A549 (cell line): ENCODE measurements around the gene SURF1. TPM values are rescaled to one million over a fixed set of nuclear protein-coding genes. Genes with fewer than 3 reads are reported as not detected.

Experiments used
- ATAC-seq, 2 experiments: fragments of 200-7000 bp in 1 of 2; fragments of >200 bp in 1 of 2; cut with Nextera tagmentation in 1 of 2; cut with Tn5 transposase in 1 of 2; 3 replicates each; pipeline versions ENCODE4 v1.8.0 to v1.9.1; 2018 to 2020; ENCODE audit warnings: mild to moderate bottlenecking in 1 of 2, moderate library complexity in 1 of 2
- CTCF ChIA-PET: fragments of 300-600 bp; sonication (Branson Sonifier 250); formaldehyde crosslinking; extraction: SDS; loops from one replicate; lab custom pipeline; 2021; ENCODE audit warnings: antibody characterized with exemption, inconsistent platforms; lab: Yijun Ruan, JAX
- POLR2A ChIA-PET: fragments of 350-600 bp; formaldehyde crosslinking; extraction: SDS; loops from one replicate; lab custom pipeline; 2021; ENCODE audit warnings: antibody characterized with exemption, inconsistent platforms; lab: Yijun Ruan, JAX
- DNase-seq, 2 experiments: peaks; one replicate each; pipeline versions ENCODE4 v3.0.0 to v3.0.0-alpha.2; 2011 to 2016; ENCODE audit warnings: low read depth in 1 of 2, low spot score in 1 of 2
- FAIRE-seq: peaks from 2 replicates; lab custom pipeline; 2011; peaks lifted over from hg19 to GRCh38; lab: Jason Lieb, UNC
- H3K27ac ChIP-seq, 2 experiments: fragments of >200 bp; sonication (Bioruptor Twin); formaldehyde crosslinking; 3 replicates each; pipeline ENCODE4 v1.5.1; 2016 to 2017
- H3K4me1 ChIP-seq: fragments of >200 bp; sonication (Bioruptor Twin); formaldehyde crosslinking; 3 replicates; pipeline ENCODE4 v1.6.1; 2016
- H3K4me2 ChIP-seq: fragments of >200 bp; sonication (Bioruptor Twin); formaldehyde crosslinking; 3 replicates; pipeline ENCODE4 v1.6.1; 2016
- H3K4me3 ChIP-seq: fragments of >200 bp; sonication (Bioruptor Twin); formaldehyde crosslinking; 3 replicates; pipeline ENCODE4 v1.5.1; 2016
- H3K9me3 ChIP-seq: fragments of >200 bp; sonication (Bioruptor Twin); formaldehyde crosslinking; 3 replicates; pipeline ENCODE4 v1.6.1; 2016
- BHLHE40 ChIP-seq: IDR thresholded peaks from 2 replicates; pipeline ENCODE4 v1.6.1; 2012; ENCODE audit warnings: low read depth, low read length, inconsistent platforms
- CBX2 ChIP-seq: fragments of 200-600 bp; sonication (generic); IDR thresholded peaks from 2 replicates; pipeline ENCODE4 v1.6.1; 2016; ENCODE audit warnings: low read depth, mild to moderate bottlenecking, borderline replicate concordance
- EP300 ChIP-seq, 2 experiments: fragments of >200 bp; sonication (Bioruptor Twin); formaldehyde crosslinking; IDR thresholded peaks; 2 replicates in 1 of 2; 3 replicates in 1 of 2; pipeline ENCODE4 v1.6.1; 2016 to 2017
- FOSL2 ChIP-seq, 2 experiments: fragments of 450-650 bp in 1 of 2; fragments of >200 bp in 1 of 2; sonication (Bioruptor Twin) in 1 of 2; formaldehyde crosslinking; IDR thresholded peaks; 2 replicates each; pipeline versions ENCODE4 v1.5.0 to v1.6.1; 2016 to 2020; ENCODE audit warnings: mild to moderate bottlenecking in 1 of 2, moderate library complexity in 1 of 2
- GATA3 ChIP-seq: IDR thresholded peaks from 2 replicates; pipeline ENCODE4 v1.6.1; 2012; ENCODE audit warnings: borderline replicate concordance
- HDAC2 ChIP-seq: fragments of 200-600 bp; sonication (generic); IDR thresholded peaks from 2 replicates; pipeline ENCODE4 v1.6.1; 2016
- HOXA7 ChIP-seq: fragments of 250-450 bp; sonication (Bioruptor Pico); IDR thresholded peaks from 2 replicates; pipeline ENCODE4 v1.5.0; 2020; ENCODE audit warnings: mild to moderate bottlenecking, moderate library complexity
- JUN ChIP-seq, 2 experiments: fragments of >200 bp; sonication (Bioruptor Twin); formaldehyde crosslinking; IDR thresholded peaks; 2 replicates in 1 of 2; 3 replicates in 1 of 2; pipeline ENCODE4 v1.6.1; 2016 to 2017
- KDM1A ChIP-seq: fragments of 200-600 bp; sonication (generic); IDR thresholded peaks from 2 replicates; pipeline ENCODE4 v1.6.1; 2016; ENCODE audit warnings: low read depth, mild to moderate bottlenecking
- KDM5A ChIP-seq: fragments of 200-600 bp; sonication (generic); IDR thresholded peaks from 2 replicates; pipeline ENCODE4 v1.6.1; 2016; ENCODE audit warnings: antibody characterized with exemption, mild to moderate bottlenecking
- PHF8 ChIP-seq: fragments of 200-600 bp; sonication (generic); IDR thresholded peaks from 2 replicates; pipeline ENCODE4 v1.6.1; 2016; ENCODE audit warnings: low read depth, mild to moderate bottlenecking, antibody characterized with exemption, moderate library complexity, borderline replicate concordance
- SREBF2 ChIP-seq: fragments of 450-650 bp; IDR thresholded peaks from 2 replicates; pipeline ENCODE4 v1.6.1; 2014; ENCODE audit warnings: mild to moderate bottlenecking, moderate library complexity
- TFCP2L1 ChIP-seq: fragments of 250-450 bp; sonication (Bioruptor Pico); IDR thresholded peaks from 2 replicates; pipeline ENCODE4 v1.5.0; 2021; ENCODE audit warnings: mild to moderate bottlenecking
- TP53 ChIP-seq: fragments of 250-450 bp; sonication (Bioruptor Pico); IDR thresholded peaks from 2 replicates; pipeline ENCODE4 v1.5.0; 2021; ENCODE audit warnings: mild to moderate bottlenecking, moderate library complexity
- ZNF302 ChIP-seq: fragments of 250-450 bp; sonication (Bioruptor Pico); IDR thresholded peaks from 2 replicates; pipeline ENCODE4 v1.9.0; 2021; ENCODE audit warnings: inconsistent platforms, mild to moderate bottlenecking, moderate library complexity
- WGBS: methylation state at CpG from one replicate; pipeline ENCODE4 v1.1.6; 2017; ENCODE audit errors: missing lambda C conversion rate; 5-methylcytosine and 5-hydroxymethylcytosine counted together
- polyA plus RNA-seq, 4 experiments: library from polyadenylated mRNA; depleted of rRNA in 3 of 4; stranded (reverse); fragments of >200 nt; fragmentation: RNase III in 1 of 4; extraction: RNeasy Plus Mini Kit Qiagen cat#74134 plus additional on column Dnase treatment in 1 of 4; gene quantifications; 2 replicates in 3 of 4; 3 replicates in 1 of 4; pipeline ENCODE4 v1.2.3, GENCODE V29; 2011 to 2017
- TF ChIP-seq, protein P1 (sequence below): fragments of >200 bp; sonication (Bioruptor Twin); formaldehyde crosslinking; IDR thresholded peaks from 3 replicates; pipeline ENCODE4 v1.5.1; 2016
- TF ChIP-seq, protein P2 (sequence below): fragments of 250-450 bp; sonication (Bioruptor Pico); IDR thresholded peaks from 2 replicates; pipeline ENCODE4 v1.5.0; 2020; ENCODE audit warnings: low read depth, mild to moderate bottlenecking, moderate library complexity
- TF ChIP-seq, protein P3 (sequence below): IDR thresholded peaks from 2 replicates; pipeline ENCODE4 v1.6.1; 2012
- TF ChIP-seq, protein P4 (sequence below): fragments of 450-650 bp; IDR thresholded peaks from 2 replicates; pipeline ENCODE4 v1.6.1; 2014; ENCODE audit warnings: antibody characterized with exemption
- TF ChIP-seq, protein P5 (sequence below): IDR thresholded peaks from 2 replicates; pipeline ENCODE4 v1.6.1; 2012
- TF ChIP-seq, protein P6 (sequence below): IDR thresholded peaks from 2 replicates; pipeline ENCODE4 v1.6.1; 2012; ENCODE audit warnings: low read depth, borderline replicate concordance

Gene SURF1
- polyA plus RNA-seq, 2 of the 4 experiments (the other 2 are of a cell fraction) = 28.6 to 47.5 TPM

DNA sequence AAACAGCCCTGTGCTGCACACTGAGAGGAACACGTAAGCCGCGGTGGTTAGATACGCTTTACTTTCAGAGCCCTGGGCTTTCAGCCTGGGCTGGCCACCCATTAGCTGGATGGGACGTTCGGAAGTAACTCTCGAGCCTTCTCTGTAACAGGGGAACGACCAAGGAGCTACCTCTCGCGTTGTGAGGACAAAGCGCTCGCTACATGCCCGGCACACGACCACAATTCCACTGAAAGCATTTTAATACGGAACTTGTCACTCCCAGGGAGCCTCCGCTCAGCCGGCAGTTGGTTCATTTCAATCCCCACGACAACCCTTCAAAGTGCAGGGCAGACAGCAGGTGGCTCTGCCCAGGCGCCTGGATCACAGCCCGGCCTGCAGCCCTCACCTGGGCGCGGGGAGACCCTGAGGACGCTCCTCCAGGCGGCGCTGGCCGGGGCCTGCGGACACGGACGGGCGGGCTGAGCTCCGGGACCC, 368 bp downstream of the SURF1 start:
- WGBS = 2% methylated on average over 18 of the region's 31 CpGs
- peaks cover 14% of the 10 kb centered on the region; the same call in 1 of the 3 replicates for H3K4me1 ChIP-seq
- ChIA-PET CTCF (interaction anchor here (0.6 to 7.5 kb wide), 7 partner anchors 14 to 248 kb away, joined by 3 to 59 read pairs (median 3); no protein-coding TSS in a partner anchor), POLR2A (interaction anchor here (0.6 to 2.0 kb wide), 6 partner anchors 8 to 326 kb away, joined by 3 to 27 read pairs (median 4); partner anchors contain the start of genes MED22, RPL7A and STKLD1)
- DNase-seq (no peak), ATAC-seq (peak; percentile 18 to 28), FAIRE-seq (no peak)
- H3K27ac ChIP-seq = peak overlapping the region; percentile 82 to 94
- TF ChIP-seq CBX2 = no peak
- TF ChIP-seq, protein P1, sequence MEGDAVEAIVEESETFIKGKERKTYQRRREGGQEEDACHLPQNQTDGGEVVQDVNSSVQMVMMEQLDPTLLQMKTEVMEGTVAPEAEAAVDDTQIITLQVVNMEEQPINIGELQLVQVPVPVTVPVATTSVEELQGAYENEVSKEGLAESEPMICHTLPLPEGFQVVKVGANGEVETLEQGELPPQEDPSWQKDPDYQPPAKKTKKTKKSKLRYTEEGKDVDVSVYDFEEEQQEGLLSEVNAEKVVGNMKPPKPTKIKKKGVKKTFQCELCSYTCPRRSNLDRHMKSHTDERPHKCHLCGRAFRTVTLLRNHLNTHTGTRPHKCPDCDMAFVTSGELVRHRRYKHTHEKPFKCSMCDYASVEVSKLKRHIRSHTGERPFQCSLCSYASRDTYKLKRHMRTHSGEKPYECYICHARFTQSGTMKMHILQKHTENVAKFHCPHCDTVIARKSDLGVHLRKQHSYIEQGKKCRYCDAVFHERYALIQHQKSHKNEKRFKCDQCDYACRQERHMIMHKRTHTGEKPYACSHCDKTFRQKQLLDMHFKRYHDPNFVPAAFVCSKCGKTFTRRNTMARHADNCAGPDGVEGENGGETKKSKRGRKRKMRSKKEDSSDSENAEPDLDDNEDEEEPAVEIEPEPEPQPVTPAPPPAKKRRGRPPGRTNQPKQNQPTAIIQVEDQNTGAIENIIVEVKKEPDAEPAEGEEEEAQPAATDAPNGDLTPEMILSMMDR = 0 out of 3 replicates have a peak, but pooled peaks have one; percentile 6
- TF ChIP-seq, protein P2, sequence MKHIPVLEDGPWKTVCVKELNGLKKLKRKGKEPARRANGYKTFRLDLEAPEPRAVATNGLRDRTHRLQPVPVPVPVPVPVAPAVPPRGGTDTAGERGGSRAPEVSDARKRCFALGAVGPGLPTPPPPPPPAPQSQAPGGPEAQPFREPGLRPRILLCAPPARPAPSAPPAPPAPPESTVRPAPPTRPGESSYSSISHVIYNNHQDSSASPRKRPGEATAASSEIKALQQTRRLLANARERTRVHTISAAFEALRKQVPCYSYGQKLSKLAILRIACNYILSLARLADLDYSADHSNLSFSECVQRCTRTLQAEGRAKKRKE = no peak
- TF ChIP-seq GATA3 = no peak
- peak; percentile 67 for TF ChIP-seq KDM5A
- no peak for TF ChIP-seq EP300 (IDR thresholded peaks at IDR 0.05)
- peak; percentile 35; the same call in 1 of the 2 replicates for TF ChIP-seq PHF8
- no peak for TF ChIP-seq SREBF2
- no peak for TF ChIP-seq TFCP2L1
- peak overlapping the region; percentile 91 for H3K4me2 ChIP-seq
- no peaks in the 10 kb centered on the region for H3K9me3 ChIP-seq
- peak overlapping the region; percentile 64 for H3K4me3 ChIP-seq

DNA sequence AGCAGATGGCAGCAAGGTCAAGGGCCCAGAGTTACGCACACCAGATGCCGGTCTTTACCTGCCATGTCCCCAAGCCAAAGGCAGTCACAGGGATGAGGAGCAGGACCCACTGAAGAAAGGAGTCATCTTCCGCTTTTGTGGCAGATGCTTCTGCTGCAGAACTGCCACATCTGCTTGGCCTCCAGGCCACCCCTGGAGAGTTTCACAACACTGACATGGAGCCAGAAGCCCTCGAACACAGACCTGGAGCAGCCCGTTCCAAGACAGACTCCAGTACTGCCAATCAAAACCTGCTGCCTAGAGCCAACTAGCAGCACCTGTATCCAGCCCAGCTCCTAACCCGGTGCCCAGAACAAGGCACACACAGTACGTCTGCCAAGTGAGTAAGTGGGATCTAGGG, 1.5 kb downstream of the SURF1 start:
- Histone ChIP-seq H3K4me1 (peaks cover 22% of the 10 kb centered on the region; the same call in 2 of the 3 replicates), H3K4me2 (peak overlapping the region; percentile 91), H3K9me3 (no peaks in the 10 kb centered on the region), H3K4me3 (no peak overlapping the region)
- WGBS = 81% methylated on average over 7 of the region's 7 CpGs
- no peak for DNase-seq
- ChIA-PET POLR2A (interaction anchor here (1.1 kb wide), 1 partner anchor 12 kb away, joined by 4 read pairs; no protein-coding TSS in a partner anchor), CTCF (interaction anchor here (0.8 to 7.5 kb wide), 3 partner anchors 13 to 77 kb away, joined by 3 to 59 read pairs (median 3); no protein-coding TSS in a partner anchor)
- TF ChIP-seq HOXA7 (CRISPR knock-in tag) = no peak
- TF ChIP-seq FOSL2 (IDR thresholded peaks at IDR 0.05) = no peak
- no peak for TF ChIP-seq FOSL2 (CRISPR knock-in tag; IDR thresholded peaks at IDR 0.05)
- TF ChIP-seq TP53 (CRISPR knock-in tag) = no peak
- TF ChIP-seq, protein P2 = no peak
- TF ChIP-seq KDM1A = no peak
- TF ChIP-seq, protein P3, sequence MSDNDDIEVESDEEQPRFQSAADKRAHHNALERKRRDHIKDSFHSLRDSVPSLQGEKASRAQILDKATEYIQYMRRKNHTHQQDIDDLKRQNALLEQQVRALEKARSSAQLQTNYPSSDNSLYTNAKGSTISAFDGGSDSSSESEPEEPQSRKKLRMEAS = no peak
- TF ChIP-seq HDAC2 = no peak
- TF ChIP-seq, protein P4, sequence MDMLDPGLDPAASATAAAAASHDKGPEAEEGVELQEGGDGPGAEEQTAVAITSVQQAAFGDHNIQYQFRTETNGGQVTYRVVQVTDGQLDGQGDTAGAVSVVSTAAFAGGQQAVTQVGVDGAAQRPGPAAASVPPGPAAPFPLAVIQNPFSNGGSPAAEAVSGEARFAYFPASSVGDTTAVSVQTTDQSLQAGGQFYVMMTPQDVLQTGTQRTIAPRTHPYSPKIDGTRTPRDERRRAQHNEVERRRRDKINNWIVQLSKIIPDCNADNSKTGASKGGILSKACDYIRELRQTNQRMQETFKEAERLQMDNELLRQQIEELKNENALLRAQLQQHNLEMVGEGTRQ = no peak
- no peak for TF ChIP-seq BHLHE40
- TF ChIP-seq, all 56 proteins: peak for 0
- peak in 1 of 2 experiments; percentile 0; a peak in 1 of 6 replicates for ATAC-seq
- no peak overlapping the region for H3K27ac ChIP-seq
- FAIRE-seq = no peak

DNA sequence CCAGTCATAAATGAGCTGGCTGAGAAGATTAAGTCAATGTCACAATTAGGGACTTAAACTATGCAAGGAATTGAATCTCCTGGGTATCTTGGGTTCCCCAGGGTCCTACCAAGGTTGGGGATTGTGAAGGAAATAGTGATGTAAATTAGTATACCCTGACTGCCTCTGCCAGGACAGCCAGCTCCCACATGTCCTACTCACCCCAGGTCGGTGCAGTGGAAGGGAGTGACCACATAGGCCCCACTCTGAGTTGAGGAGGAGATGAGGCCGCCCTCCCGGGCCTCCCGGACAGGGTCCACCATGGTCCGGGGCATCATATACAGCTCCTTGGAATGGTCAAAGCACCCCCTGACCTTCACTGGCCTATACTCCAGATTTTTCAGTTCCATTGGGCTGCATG, 2.7 kb downstream of the SURF1 start:
- Histone ChIP-seq H3K9me3 (no peaks in the 10 kb centered on the region), H3K4me3 (no peak overlapping the region), H3K27ac (no peak overlapping the region), H3K4me2 (no peak overlapping the region), H3K4me1 (peaks cover 26% of the 10 kb centered on the region; the same call in 2 of the 3 replicates)
- DNase-seq (no peak), FAIRE-seq (no peak), ATAC-seq (peak in 1 of 2 experiments; percentile 2; a peak in 2 of 6 replicates)
- ChIA-PET POLR2A (interaction anchor here (1.1 kb wide), 1 partner anchor 168 kb away, joined by 3 read pairs; no protein-coding TSS in a partner anchor), CTCF (interaction anchor here (0.9 to 7.5 kb wide), 2 partner anchors 10 to 11 kb away, joined by 5 to 59 read pairs; no protein-coding TSS in a partner anchor)
- WGBS = 96% methylated on average over 4 of the region's 5 CpGs
- TF ChIP-seq, protein P5, sequence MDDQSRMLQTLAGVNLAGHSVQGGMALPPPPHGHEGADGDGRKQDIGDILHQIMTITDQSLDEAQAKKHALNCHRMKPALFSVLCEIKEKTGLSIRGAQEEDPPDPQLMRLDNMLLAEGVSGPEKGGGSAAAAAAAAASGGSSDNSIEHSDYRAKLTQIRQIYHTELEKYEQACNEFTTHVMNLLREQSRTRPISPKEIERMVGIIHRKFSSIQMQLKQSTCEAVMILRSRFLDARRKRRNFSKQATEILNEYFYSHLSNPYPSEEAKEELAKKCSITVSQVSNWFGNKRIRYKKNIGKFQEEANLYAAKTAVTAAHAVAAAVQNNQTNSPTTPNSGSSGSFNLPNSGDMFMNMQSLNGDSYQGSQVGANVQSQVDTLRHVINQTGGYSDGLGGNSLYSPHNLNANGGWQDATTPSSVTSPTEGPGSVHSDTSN = 0 out of 2 replicates have a peak, but pooled peaks have one; percentile 41
- TF ChIP-seq, protein P6, sequence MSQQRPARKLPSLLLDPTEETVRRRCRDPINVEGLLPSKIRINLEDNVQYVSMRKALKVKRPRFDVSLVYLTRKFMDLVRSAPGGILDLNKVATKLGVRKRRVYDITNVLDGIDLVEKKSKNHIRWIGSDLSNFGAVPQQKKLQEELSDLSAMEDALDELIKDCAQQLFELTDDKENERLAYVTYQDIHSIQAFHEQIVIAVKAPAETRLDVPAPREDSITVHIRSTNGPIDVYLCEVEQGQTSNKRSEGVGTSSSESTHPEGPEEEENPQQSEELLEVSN = no peak
- TF ChIP-seq FOSL2 (IDR thresholded peaks at IDR 0.05) (no peak), FOSL2 (CRISPR knock-in tag; IDR thresholded peaks at IDR 0.05) (no peak), ZNF302 (CRISPR knock-in tag) (no peak), JUN (IDR thresholded peaks at IDR 0.05) (0 out of 5 replicates have a peak, but pooled peaks have one; percentile 7 to 14), CBX2 (no peak)
